AG10803 (cell line): ENCODE data around the gene SIVA1.

ENCODE experiments used
- DNase-seq: peaks from one replicate; pipeline ENCODE4 v3.0.0; 2010; ENCODE audit warnings: low read depth
- H3K4me3 ChIP-seq: 2 replicates; pipeline ENCODE4 v1.5.1; 2011; ENCODE audit warnings: mild to moderate bottlenecking, low read length, control low read depth
- TF ChIP-seq, protein P1 (sequence below): conservative IDR thresholded peaks from 2 replicates; pipeline ENCODE4 v1.5.1; 2011; ENCODE audit warnings: mild to moderate bottlenecking, low read length, control low read depth, inconsistent platforms

The SIVA1 gene

GRCh38 chr14:104779776-104780512 lies 27.0 kb downstream of the SIVA1 start:
- TF ChIP-seq, protein P1, sequence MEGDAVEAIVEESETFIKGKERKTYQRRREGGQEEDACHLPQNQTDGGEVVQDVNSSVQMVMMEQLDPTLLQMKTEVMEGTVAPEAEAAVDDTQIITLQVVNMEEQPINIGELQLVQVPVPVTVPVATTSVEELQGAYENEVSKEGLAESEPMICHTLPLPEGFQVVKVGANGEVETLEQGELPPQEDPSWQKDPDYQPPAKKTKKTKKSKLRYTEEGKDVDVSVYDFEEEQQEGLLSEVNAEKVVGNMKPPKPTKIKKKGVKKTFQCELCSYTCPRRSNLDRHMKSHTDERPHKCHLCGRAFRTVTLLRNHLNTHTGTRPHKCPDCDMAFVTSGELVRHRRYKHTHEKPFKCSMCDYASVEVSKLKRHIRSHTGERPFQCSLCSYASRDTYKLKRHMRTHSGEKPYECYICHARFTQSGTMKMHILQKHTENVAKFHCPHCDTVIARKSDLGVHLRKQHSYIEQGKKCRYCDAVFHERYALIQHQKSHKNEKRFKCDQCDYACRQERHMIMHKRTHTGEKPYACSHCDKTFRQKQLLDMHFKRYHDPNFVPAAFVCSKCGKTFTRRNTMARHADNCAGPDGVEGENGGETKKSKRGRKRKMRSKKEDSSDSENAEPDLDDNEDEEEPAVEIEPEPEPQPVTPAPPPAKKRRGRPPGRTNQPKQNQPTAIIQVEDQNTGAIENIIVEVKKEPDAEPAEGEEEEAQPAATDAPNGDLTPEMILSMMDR: no peak
- no peak overlapping the region for H3K4me3 ChIP-seq
- DNase-seq: no peak

DNA sequence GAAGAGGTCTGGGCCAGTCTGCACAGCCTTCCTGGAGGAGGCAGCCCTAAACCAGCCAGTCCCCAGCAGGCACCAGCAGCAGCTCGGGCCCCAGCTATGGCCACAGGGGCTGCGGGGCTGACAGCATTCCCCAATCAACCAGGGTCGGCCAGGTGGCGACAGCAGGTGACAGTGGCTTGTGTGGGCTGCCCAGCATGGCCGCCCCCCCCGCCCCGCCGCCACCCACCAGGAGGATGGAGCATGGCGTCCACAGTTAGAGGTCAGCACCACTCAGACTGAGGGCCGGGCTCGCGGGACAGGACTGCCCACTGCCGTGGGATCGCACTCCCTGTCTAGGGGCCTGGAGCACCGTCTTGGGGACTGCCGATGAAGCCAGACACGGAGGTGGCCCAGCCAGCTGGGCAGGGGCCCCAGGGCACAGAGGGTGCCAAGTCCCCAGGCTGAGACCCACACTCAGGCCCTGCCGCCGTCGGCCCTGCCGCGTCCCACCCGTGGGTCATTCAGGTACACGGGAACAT lies 27.6 kb downstream of the SIVA1 start:
- TF ChIP-seq, protein P1: no peak
- H3K4me3 ChIP-seq: no peak overlapping the region
- DNase-seq: no peak

DNA sequence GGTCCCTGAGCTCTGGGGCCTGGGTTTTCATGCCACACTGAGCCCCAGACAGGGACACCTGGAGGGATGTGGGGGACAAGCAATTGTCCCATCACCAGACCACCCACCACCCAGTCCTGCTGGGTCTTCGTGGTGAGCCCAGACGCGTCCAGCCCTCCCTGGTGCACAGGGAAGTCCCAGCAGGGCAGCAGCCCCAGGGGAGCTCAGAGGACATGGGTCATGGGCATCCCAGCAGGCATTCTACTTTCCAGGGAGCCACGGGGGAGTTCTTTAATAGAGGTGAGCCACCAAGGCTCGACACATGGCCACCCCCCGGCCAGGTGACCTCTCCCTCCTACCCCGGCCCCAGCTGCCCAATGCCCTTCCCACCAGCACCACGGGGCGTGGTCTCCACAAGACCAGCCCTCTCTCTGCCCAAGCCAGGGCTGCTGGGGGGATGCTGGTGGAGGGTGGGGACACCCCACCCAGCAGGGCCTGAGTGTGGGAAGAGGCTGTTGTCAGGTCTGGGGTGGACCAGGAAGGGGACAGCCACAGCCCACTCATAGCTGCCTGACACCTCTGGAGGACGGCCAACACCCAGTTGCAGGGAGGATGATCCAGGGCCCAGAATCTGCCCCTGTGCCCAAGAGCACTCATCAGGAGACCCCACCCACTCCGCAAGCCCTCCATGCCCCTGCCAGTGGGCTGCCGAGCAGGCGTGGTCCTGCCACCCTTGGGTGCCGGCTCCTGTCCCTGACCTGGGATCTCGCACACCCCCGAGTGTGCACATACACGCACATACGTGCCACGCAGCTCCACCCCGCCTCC lies 28.5 kb downstream of the SIVA1 start:
- TF ChIP-seq, protein P1: no peak
- no peak for DNase-seq
- H3K4me3 ChIP-seq: no peak overlapping the region

DNA sequence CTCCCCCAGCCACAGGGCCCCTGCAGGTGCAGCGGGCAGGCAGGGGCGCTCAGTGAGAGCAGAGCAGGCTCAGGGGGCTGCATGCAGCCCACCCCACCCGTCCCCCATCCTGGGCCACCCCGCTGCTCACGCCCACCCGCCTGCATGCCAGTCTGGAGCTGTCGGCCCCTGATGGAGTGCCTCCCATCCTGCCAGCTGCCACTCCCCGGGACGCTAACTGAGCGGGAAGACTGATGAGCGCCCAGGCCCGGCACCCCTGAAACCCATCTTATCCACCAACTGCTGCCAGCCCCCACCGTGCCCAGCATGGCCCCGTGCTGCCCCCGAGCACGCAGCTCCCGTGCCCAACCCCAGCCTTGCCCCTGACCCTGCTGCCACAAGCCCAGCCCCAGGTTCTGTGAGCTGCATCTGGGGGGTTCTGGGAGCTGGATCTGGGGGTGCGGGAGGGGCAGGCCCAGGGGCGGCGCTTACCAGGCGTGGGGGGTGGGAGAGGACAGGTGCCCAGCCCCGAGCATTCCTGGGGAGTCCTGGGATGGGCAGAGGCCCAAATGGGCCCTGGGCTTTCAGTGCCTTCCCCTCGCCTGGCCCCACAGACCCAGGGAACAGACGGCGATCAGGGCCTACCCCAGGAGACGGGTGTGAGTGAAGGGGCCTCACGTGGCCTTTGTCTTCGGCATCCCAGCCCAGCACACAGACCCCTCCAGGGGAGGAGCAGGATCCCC lies 29.3 kb downstream of the SIVA1 start:
- no peak overlapping the region for H3K4me3 ChIP-seq
- no peak for DNase-seq
- TF ChIP-seq, protein P1: no peak

GRCh38 chr14:104782808-104783139 lies 29.8 kb downstream of the SIVA1 start:
- H3K4me3 ChIP-seq: no peak overlapping the region
- DNase-seq: no peak
- TF ChIP-seq, protein P1: no peak

DNA sequence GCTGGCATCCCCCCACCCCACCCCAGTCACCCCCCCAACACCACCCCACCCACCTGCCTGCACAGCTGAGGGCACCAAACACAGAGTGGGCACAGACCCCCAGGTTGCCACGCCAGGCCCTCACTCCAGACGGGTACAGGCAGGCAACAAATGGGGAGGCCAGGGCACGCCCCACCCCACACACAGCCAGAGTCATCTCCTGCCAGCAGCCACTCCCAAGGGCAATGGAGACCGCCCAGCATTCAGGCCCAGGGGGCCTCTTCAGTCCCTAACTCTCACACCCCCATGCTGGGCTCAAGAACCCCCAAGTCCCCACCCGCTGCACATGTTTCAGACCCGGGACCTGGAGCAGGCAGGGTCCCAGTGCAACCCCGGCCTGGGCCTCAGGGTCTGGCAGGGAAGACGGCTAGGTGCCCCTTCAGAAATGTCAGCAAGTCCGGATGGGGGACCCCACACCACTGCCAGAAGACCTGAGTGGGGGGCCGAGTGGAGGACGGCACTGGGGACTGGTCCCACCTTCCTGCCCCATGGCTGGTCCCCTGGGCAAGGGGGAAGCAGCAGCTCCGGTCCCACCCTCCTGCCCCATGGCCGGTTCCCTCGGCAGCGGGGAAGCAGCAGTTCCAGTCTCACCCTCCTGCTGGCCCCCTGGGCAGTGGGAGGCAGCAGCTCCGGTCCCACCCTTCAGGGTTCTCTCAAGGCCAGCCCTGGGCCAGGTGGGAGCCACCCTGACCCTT lies 30.7 kb downstream of the SIVA1 start:
- TF ChIP-seq, protein P1: no peak
- DNase-seq: no peak
- H3K4me3 ChIP-seq: no peak overlapping the region
